GM12892 (cell line): Measurements from ENCODE around the gene BEND4.

Experiments used
- POLR2A ChIP-seq: IDR thresholded peaks from 2 replicates; pipeline ENCODE4 v1.6.1; 2011; ENCODE audit warnings: low read depth, low read length, control low read depth
- POLR2AphosphoS5 ChIP-seq: IDR thresholded peaks from 2 replicates; pipeline ENCODE4 v1.6.1; 2011; ENCODE audit warnings: low read depth, low read length, control low read depth

- no peak for TF ChIP-seq POLR2AphosphoS5
- no peak for TF ChIP-seq POLR2A
These were observed 1.5 kb downstream of the BEND4 start for GRCh38 chr4:42150653-42151567.
